Ascending aorta (tissue), 2 donors: ENCODE measurements around the gene GSS. TPM values are rescaled to one million over a fixed set of nuclear protein-coding genes. Genes with fewer than 3 reads are reported as not detected.

Experiments used
- DNase-seq, 2 donors: peaks; one replicate each; pipeline ENCODE4 v3.0.0-alpha.2; 2019; ENCODE audit warnings: low spot score in 2 of 2
- H3K27ac ChIP-seq, 2 donors: fragments of 200-600 bp; sonication (generic); one replicate each; pipeline ENCODE4 v1.5.1; 2016 to 2017; ENCODE audit warnings: mild to moderate bottlenecking in 1 of 2
- H3K27me3 ChIP-seq: fragments of 200-600 bp; sonication (generic); one replicate; pipeline ENCODE4 v1.5.1; 2017
- H3K36me3 ChIP-seq, 2 donors: fragments of 200-600 bp; sonication (generic); one replicate each; pipeline ENCODE4 v1.5.1; 2016
- H3K4me1 ChIP-seq, 2 donors: fragments of 200-600 bp; sonication (generic); one replicate each; pipeline ENCODE4 v1.5.1; 2016 to 2017; ENCODE audit warnings: mild to moderate bottlenecking in 1 of 2
- H3K4me3 ChIP-seq, 2 donors: fragments of 200-600 bp; sonication (generic); one replicate each; pipeline ENCODE4 v1.5.1; 2016 to 2017; ENCODE audit warnings: mild to moderate bottlenecking in 1 of 2
- H3K9me3 ChIP-seq, 2 donors: fragments of 200-600 bp; sonication (generic); one replicate each; pipeline ENCODE4 v1.5.1; 2016
- intact Hi-C: fragments of 100-400 bp; cut with DNase I; formaldehyde crosslinking; loops from one replicate; pipeline ENCODE4 v1.15.1; 2023
- total RNA-seq: library from RNA; depleted of rRNA; stranded (reverse); fragments of >200 nt; gene quantifications from one replicate; pipeline ENCODE4 v1.1.0, GENCODE V29; 2016
- TF ChIP-seq, protein P1 (sequence below), 3 experiments: fragments of 200-600 bp in 2 of 3; fragments of 450-650 bp in 1 of 3; sonication (generic) in 2 of 3; IDR thresholded peaks; one replicate each; pipeline ENCODE4 v1.5.1; 2016 to 2019; ENCODE audit warnings: antibody characterized with exemption in 3 of 3, mild to moderate bottlenecking in 1 of 3, moderate library complexity in 1 of 3

GSS gene
- total RNA-seq, 1 donor from 2014 or later: 40.7 TPM

DNA sequence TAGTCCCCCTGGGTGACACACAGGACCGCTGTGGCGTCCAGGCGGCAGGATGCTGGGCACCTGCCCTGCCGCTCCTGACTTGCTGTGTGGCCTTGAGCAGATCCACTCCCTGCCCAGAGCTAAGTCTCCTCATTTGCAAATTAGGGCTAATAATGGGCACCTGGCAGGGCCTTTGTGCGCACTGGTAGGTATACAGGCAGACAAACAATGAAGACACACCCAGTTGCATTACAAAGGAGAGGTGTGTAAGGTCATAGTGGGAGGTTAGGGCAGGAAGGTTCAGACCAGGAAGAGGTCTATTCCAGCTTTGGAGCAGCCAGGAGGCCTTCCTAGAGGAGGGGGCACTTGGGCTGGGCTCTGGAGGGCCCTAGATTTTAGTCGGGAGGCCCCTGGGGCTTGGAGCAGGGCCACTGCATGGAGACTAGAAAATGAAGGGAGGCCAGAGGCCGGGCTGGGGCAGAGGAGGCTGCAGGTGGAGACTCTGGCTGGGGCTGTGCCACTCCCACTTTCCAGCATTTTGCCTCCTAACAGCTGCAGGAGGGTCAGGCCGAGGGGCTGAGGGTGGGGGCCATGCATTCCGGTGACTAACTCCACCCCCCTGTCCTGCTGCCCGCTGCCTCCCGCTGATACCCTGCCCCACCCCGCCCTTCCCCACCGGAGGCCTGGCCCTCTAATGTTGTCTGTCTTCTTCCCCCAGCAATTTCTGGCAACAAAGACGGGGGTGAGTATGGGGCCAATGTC, 28.6 kb upstream of the GSS start:
- Histone ChIP-seq H3K36me3 (no peaks in the 10 kb centered on the region), H3K4me3 (no peak overlapping the region), H3K4me1 (no peaks in the 10 kb centered on the region), H3K27me3 (no peaks in the 10 kb centered on the region), H3K9me3 (no peaks in the 10 kb centered on the region), H3K27ac (no peak overlapping the region)
- intact Hi-C loops: no loop called here
- TF ChIP-seq, protein P1, sequence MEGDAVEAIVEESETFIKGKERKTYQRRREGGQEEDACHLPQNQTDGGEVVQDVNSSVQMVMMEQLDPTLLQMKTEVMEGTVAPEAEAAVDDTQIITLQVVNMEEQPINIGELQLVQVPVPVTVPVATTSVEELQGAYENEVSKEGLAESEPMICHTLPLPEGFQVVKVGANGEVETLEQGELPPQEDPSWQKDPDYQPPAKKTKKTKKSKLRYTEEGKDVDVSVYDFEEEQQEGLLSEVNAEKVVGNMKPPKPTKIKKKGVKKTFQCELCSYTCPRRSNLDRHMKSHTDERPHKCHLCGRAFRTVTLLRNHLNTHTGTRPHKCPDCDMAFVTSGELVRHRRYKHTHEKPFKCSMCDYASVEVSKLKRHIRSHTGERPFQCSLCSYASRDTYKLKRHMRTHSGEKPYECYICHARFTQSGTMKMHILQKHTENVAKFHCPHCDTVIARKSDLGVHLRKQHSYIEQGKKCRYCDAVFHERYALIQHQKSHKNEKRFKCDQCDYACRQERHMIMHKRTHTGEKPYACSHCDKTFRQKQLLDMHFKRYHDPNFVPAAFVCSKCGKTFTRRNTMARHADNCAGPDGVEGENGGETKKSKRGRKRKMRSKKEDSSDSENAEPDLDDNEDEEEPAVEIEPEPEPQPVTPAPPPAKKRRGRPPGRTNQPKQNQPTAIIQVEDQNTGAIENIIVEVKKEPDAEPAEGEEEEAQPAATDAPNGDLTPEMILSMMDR (IDR thresholded peaks at IDR 0.05): no peak
- no peak for DNase-seq

DNA sequence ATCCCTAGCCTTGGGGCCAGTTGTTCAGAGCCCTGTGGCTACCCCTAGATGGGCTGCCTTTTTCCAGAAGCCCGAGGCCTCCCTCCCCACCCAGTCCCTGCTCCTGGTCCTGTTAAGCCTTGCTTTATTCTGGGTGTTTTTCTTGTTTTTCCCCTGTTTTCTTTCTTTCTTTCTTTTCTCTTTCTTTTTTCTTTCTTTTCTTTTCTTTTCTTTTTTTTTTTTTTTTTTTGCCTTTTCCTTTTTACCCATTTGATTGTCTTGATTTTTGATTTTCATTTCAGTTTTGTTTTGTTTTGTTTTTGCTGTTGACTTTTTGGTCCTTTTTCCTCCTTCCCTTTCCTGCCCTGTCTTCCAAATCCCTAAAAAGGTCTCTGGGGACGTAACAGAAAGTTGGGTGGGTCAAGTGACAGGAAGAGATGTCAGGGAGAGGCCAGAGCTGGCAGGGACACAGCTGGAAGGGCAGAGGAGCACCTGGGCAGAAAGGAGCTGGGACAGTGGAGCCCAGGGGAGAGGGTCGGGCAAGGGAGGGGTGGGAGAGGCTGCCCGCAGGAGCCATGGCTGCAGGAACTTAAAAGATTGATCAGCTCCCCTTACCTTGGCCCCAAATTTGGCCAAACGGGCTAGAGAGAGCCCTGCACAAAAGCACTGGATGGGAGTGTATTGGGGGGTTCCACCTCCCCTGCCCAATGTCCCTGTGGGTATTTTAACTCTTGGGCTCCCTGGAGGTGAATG, 27.6 kb upstream of the GSS start:
- H3K4me3 ChIP-seq: no peak overlapping the region
- DNase-seq: no peak
- H3K9me3 ChIP-seq: no peaks in the 10 kb centered on the region
- H3K36me3 ChIP-seq: no peaks in the 10 kb centered on the region
- no peaks in the 10 kb centered on the region for H3K4me1 ChIP-seq
- H3K27me3 ChIP-seq: no peaks in the 10 kb centered on the region
- TF ChIP-seq, protein P1 (IDR thresholded peaks at IDR 0.05): no peak
- intact Hi-C loops: no loop called here
- no peak overlapping the region for H3K27ac ChIP-seq

DNA sequence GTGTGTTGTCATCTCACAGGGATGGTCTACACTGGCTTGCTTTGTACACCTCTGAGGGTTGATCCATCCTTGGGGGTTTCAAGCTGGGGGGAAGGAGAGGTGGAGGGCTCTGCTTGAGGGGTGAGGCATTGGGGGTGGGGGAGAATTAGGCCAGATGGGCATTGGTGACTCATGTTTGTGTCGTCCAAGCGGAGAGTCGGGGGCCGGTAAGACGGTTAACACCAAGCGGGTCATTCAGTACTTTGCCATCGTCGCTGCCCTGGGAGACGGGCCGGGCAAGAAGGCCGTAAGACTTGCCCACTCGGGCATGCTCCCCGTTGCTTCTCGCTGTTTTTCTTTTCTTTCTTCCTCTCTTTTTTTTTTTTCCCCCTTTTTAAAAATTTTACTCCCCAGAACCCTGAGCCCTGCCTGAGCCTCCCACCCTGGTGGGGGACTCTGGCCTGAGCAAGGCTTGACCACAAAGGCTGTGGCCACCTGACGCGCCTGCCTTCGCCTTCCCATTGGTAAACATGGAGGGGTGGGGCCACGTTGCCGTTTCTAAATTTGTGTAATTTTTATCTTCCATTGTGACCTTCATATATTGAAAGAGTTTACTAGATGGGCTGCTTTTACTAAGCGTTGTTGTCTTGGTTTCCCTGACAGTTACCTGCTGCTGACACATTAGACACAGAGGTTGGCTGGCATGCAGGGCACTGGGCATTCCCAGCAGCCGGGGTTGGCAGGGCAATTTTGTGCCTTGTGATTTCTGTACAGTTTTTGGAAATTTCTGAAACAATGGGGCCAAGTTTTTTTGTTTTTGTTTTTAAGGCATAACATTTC, 26.9 kb upstream of the GSS start:
- H3K27me3 ChIP-seq: no peaks in the 10 kb centered on the region
- H3K9me3 ChIP-seq: no peaks in the 10 kb centered on the region
- H3K4me1 ChIP-seq: no peaks in the 10 kb centered on the region
- H3K36me3 ChIP-seq: no peaks in the 10 kb centered on the region
- H3K27ac ChIP-seq: no peak overlapping the region
- intact Hi-C loops: no loop called here
- no peak overlapping the region for H3K4me3 ChIP-seq
- no peak for DNase-seq
- TF ChIP-seq, protein P1 (IDR thresholded peaks at IDR 0.05): no peak

DNA sequence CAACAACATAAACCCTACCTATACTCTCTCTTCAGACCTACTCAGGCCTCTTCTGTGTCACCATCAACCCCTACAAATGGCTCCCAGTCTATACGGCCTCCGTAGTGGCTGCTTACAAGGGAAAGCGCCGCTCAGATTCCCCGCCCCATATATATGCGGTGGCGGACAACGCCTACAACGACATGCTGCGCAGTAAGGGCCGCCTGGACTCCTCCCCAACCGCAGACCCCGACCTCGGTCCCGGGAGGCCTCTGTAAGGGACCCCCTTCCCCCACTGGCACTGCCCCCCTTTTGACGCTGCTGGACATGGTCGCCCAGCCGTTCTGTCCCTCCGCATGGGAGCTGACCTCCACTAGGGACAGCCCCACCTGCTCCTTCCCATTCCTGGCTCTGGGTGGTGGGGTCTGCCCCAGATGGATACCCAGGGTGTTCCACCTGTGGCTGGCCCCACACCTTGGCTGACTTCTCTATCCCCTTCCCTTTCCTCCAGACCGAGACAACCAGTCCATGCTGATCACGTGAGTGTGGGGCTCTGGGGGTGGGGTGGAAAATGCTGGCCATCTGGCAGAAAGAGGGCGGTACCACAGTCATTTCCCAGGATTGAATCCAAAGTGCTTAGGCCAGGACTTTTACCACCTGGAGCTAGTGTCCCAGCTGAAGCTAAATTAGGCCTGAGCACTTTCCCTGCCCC, 25.1 kb upstream of the GSS start:
- H3K36me3 ChIP-seq: no peaks in the 10 kb centered on the region
- no peak overlapping the region for H3K27ac ChIP-seq
- no peaks in the 10 kb centered on the region for H3K9me3 ChIP-seq
- DNase-seq: no peak
- TF ChIP-seq, protein P1 (IDR thresholded peaks at IDR 0.05): no peak
- intact Hi-C loops: no loop called here
- H3K4me1 ChIP-seq: no peaks in the 10 kb centered on the region
- no peaks in the 10 kb centered on the region for H3K27me3 ChIP-seq
- H3K4me3 ChIP-seq: no peak overlapping the region

DNA sequence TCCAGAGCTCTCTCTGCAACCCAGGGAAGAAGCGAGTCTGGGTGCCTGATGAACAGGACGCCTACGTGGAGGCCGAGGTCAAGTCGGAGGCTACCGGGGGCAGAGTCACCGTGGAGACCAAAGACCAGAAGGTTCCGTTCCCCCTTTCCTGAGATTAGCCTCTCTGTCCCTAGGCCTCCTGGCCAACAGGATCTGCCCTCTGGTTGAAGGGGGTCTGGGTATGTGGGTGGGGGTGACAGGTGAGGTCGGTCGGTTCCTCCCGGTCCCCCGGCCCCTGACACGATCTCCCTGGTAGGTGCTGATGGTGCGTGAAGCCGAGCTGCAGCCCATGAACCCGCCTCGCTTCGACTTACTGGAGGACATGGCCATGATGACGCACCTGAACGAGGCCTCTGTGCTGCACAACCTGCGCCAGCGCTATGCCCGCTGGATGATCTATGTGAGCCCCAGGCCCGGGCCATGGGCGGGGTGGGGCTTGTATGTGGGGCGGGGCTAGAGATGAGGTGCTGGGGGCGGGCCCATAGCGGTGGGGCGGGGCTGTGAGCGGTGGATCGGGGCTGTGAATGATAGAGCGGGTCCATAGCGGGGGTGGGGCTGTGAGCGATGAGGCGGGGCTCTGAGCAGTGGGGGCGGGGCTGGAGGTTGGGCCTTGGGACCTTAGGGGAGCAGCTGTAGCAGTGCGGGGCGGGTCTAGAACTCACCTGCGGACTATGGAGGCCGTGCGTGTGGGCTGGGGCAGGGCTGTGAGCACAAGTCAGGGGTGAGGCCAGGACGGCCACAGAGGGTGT, 24.0 kb upstream of the GSS start:
- no peaks in the 10 kb centered on the region for H3K9me3 ChIP-seq
- no peaks in the 10 kb centered on the region for H3K36me3 ChIP-seq
- intact Hi-C loops: no loop called here
- TF ChIP-seq, protein P1 (IDR thresholded peaks at IDR 0.05): no peak
- H3K27me3 ChIP-seq: no peaks in the 10 kb centered on the region
- H3K4me3 ChIP-seq: no peak overlapping the region
- no peaks in the 10 kb centered on the region for H3K4me1 ChIP-seq
- DNase-seq: no peak
- no peak overlapping the region for H3K27ac ChIP-seq
